K562 treated with DMSO at 1 percent for 4 hours (cell line): ENCODE results near the gene MRPL1. TPM values are rescaled to one million over a fixed set of nuclear protein-coding genes. Genes with fewer than 3 reads are reported as not detected.

Experiments
- total RNA-seq: library from RNA; unstranded; fragments of 300-600 nt; gene quantifications from 2 replicates; pipeline ENCODE4 v1.2.3, GENCODE V29; 2022; ENCODE audit not compliant: insufficient read depth

Gene MRPL1
- total RNA-seq = 5.8 and 8.3 TPM in 2 replicates

DNA sequence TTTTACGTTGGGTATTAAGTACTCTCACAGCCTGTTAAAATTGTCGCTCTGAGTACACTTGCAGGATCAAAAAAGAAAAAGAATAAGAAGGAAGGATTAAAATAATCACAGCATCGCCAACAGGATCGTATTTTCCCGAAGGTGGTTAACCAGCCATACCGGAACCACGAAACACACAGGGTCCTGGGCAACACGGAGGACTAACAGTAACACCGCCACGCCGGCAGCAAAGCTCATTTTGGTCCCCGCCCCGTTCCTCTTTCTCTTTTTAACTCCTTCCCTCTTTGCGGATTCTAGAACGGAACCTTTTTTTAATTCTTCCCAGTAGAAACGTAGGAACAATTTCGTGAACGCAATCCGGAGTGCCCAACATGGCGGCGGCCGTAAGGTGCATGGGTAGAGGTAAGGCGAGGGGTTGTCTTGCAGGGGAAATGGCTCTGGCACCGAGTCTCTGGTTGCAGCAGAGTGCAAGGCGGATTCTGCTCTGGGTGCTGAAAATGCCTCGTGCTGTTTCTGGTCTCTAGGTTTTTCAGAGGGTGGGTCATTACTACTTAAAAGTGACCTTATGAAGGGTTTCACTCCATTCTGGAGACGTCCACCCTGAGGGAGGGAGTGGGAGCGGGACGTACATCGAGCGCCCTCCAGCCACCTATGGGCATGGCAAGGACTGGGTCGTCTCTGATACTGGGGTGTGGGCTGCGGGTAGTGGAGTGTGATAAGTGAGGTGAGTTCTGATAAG, at the start of gene MRPL1:
MRPL1 (plus strand) TSS at position 353 of the 739 bp plus-strand sequence; CDS start at position 372, 19 bp downstream.

DNA sequence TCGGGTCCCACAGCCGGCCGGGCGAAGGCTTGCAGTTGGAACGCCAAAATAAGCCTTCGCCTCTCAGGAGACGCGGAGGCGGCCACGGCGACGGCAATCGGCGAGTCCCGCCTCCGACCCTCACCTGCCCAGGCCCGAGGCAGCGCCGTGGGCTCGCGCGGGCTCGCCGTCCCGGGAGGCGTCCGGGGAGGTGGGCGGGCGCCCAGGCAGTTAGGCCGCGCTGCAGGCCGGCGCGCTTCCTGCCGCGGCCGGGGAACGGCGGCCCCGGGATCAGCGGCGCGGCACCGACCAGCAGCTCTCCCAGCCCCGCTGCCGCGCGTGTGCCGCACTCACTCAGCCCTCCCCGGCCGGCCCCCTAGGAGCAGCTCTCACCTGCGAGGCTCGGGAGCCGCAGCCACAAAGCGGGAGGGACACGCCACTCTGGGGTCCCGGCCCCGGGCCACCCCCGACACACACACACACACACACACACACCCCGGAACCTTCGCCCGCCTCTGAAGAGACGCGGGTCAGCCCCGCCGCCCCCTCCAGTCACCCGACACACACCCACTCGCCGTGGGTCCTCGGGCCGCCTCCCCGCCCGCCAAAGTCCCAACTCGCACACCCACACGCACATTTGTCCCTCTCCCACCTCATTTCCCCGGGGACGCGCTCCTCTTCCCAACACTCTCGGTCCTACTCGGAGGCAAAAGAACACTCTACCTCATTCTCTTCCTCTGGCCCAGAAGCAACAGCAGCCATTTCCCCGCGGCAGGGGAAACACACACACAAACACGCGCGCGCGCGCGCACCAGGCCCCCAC, 43.8 kb upstream of the MRPL1 start, which contains the start of gene CNOT6L:
CNOT6L (minus strand) TSS at position 767 of the 802 bp plus-strand sequence; CDS start at position 707, 60 bp downstream.

Other genes with a start within 250 kb of the MRPL1 start
- 7.7 and 9.2 TPM in 2 replicates for gene CNOT6L, start 43.5 kb upstream of the MRPL1 start, total RNA-seq
- 0.25 TPM in 1 of 2 replicates, not detected in the other for gene FRAS1, start 194.5 kb downstream of the MRPL1 start, total RNA-seq